ENCODE results near the gene ITM2B.
A peak's percentile ranks its signal among the peaks of the same experiment; 100 is the strongest.

ITM2B gene

GRCh38 chr13:48258430-48258829, 25.4 kb downstream of the ITM2B start:
- no peak for DNase-seq (ENCODE audit: low read depth)
- no peak overlapping the region for H3K4me3 ChIP-seq (ENCODE audit: low read length)
- TF ChIP-seq, protein P1, sequence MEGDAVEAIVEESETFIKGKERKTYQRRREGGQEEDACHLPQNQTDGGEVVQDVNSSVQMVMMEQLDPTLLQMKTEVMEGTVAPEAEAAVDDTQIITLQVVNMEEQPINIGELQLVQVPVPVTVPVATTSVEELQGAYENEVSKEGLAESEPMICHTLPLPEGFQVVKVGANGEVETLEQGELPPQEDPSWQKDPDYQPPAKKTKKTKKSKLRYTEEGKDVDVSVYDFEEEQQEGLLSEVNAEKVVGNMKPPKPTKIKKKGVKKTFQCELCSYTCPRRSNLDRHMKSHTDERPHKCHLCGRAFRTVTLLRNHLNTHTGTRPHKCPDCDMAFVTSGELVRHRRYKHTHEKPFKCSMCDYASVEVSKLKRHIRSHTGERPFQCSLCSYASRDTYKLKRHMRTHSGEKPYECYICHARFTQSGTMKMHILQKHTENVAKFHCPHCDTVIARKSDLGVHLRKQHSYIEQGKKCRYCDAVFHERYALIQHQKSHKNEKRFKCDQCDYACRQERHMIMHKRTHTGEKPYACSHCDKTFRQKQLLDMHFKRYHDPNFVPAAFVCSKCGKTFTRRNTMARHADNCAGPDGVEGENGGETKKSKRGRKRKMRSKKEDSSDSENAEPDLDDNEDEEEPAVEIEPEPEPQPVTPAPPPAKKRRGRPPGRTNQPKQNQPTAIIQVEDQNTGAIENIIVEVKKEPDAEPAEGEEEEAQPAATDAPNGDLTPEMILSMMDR (IDR thresholded peaks at IDR 0.05; ENCODE audit: insufficient read depth, low read depth, low read length, missing control alignments) = no peak

DNA sequence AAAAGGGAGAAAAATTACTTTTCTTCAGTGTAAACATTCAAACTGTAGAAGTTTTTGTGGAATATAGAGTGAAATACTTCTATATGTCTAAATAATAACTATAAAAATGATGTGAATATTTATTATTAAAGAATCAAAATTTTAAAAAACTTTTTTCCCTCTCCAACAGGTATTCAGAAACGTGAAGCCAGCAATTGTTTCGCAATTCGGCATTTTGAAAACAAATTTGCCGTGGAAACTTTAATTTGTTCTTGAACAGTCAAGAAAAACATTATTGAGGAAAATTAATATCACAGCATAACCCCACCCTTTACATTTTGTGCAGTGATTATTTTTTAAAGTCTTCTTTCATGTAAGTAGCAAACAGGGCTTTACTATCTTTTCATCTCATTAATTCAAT, 28.0 kb downstream of the ITM2B start:
- no peak for DNase-seq (ENCODE audit: low read depth)
- no peak overlapping the region for H3K4me3 ChIP-seq (ENCODE audit: low read length)
- TF ChIP-seq, protein P1 (IDR thresholded peaks at IDR 0.05; ENCODE audit: insufficient read depth, low read depth, low read length, missing control alignments) = no peak

DNA sequence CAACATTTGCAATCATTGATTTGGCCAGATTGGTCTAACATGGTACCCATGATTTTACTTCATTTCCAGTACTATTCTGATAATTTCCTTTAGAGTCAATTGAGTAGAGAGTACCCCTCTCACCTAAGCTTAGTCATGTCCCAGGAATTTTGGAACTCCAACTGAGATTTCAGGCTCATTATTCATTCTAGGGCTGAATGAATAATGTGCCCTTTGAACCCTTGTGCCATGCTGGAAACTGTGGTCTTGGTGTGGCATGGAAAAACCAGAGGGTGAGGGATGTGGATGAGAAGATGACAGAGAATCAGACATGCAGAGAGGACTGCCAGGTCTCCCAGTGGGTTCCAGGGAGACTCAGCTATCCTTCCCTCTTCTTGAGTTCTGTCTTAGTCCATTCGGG, 30.2 kb downstream of the ITM2B start:
- DNase-seq (ENCODE audit: low read depth) = peak; percentile 14
- TF ChIP-seq, protein P1 (IDR thresholded peaks at IDR 0.05; ENCODE audit: insufficient read depth, low read depth, low read length, missing control alignments) = no peak
- H3K4me3 ChIP-seq (ENCODE audit: low read length) = no peak overlapping the region

DNA sequence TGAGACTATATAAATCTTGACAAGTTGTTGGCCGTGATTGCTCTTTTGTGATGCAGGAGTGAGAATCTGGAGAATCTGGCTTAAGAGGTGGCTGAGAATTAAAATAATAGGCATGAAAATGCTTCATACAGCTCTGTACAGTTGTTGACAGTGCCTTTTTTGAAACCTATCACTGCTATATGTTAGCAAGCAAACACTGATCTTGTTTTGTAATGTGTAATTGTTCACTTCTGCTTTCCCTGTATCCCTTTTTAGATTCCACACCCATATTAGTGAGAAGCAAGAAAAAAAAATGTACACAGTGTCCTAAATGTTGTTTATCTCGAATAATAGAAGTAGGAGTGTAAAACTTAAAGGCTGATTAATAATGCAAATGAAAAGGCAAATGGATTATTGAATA, 31.1 kb downstream of the ITM2B start:
- TF ChIP-seq, protein P1 (IDR thresholded peaks at IDR 0.05; ENCODE audit: insufficient read depth, low read depth, low read length, missing control alignments) = no peak
- no peak for DNase-seq (ENCODE audit: low read depth)
- H3K4me3 ChIP-seq (ENCODE audit: low read length) = no peak overlapping the region

DNA sequence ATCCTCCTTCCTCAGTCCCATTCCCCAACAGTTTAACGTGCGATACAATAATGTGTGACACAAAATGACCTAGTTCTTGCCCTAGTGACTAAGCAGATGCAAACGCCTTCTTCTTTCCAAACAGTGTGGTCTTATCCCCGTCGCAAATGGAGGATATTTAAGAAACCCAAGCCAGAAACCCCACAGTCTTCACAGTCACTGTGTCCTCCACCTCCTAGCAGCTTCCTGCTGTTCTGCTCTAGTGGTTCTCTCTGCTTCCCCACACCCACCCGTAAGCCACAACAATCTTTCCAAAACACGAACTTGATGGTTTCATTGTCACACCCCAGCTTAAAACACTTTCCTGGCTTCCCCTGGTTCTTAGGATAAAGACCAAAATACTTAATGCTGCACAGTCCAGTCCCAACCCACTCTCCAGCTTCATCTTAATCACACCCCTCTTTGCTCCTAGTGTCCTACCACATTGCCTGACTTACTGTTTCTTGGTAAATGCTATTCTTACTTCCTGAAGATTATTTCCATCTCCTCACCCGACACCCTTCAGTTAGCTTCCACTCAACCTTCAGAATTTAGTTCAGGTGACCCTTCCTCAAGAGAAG, 32.3 kb downstream of the ITM2B start:
- H3K4me3 ChIP-seq (ENCODE audit: low read length) = no peak overlapping the region
- DNase-seq (ENCODE audit: low read depth) = no peak
- TF ChIP-seq, protein P1 (IDR thresholded peaks at IDR 0.05; ENCODE audit: insufficient read depth, low read depth, low read length, missing control alignments) = no peak

DNA sequence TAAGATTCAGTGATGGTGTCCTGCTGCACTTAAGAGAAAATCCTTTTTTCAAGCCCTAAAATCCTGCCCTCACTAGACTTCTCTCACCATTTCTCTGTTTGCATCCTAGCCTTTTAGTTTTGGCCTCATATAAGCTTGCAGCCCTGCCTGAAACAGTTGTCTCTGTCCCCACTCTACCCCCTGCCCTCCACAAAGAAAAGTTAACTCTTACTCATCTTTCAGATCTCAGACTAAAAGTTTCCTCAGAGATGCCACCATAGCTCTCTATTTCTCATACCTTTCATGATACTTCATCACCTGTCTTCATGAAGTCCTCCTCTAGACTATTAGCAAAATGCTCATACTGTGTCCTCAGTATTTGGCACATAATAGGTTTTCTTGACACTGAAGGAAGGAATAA, 33.1 kb downstream of the ITM2B start:
- TF ChIP-seq, protein P1 (IDR thresholded peaks at IDR 0.05; ENCODE audit: insufficient read depth, low read depth, low read length, missing control alignments) = no peak
- no peak overlapping the region for H3K4me3 ChIP-seq (ENCODE audit: low read length)
- DNase-seq (ENCODE audit: low read depth) = no peak

Data from epithelial cell of esophagus (primary cell).